Skin epidermis (tissue), 12 donors: Measurements from ENCODE around the gene ZNF275.
"Not testable (repeated sequence)": the region's sequence is repeated elsewhere in the genome, so short reads cannot be mapped to it uniquely, and the experiment has no call there.

Source experiments
- H3K27ac ChIP-seq, 21 experiments: fragments of 200-600 bp; sonication (generic) in 11 of 21; one replicate each; pipeline ENCODE4 v1.5.0; 2020; ENCODE audit warnings: mild to moderate bottlenecking in 3 of 21, inconsistent platforms in 2 of 21, moderate library complexity in 2 of 21
- H3K4me3 ChIP-seq, 7 experiments: fragments of 200-600 bp; sonication (generic) in 2 of 7; one replicate each; pipeline ENCODE4 v1.5.0; 2020; ENCODE audit warnings: inconsistent platforms in 2 of 7, mild to moderate bottlenecking in 2 of 7, moderate library complexity in 1 of 7

ZNF275 gene

GRCh38 chrX:153382563-153383482, 48.9 kb downstream of the ZNF275 start:
- no peak overlapping the region for H3K27ac ChIP-seq
- H3K4me3 ChIP-seq, result no peak overlapping the region

- Histone ChIP-seq H3K4me3 (no peak overlapping the region), H3K27ac (no peak overlapping the region)
Measured at GRCh38 chrX:153384390-153384789, 50.4 kb downstream of the ZNF275 start.

- not testable (repeated sequence) for H3K27ac ChIP-seq, H3K4me3 ChIP-seq
Measured at GRCh38 chrX:153384973-153385372, 51.0 kb downstream of the ZNF275 start.

DNA sequence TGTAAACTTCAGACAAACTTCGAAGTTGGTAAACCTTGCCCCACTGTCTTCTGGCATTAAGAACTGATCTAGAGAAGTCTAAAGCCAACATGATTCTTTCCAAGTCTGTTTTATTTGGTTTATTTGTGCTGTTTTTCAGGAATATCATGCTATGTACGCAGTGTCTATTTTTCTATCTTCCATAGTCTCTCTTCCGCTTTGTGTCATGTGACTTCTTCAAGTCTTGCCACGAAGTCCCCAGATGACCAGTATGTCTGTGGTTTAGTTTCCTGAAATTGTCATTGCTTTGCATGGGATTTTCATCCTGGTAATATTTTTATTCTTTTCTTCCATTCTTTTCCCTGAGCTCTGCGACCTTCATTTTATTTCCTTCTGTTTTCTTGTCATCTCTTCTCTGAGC, 52.1 kb downstream of the ZNF275 start:
- H3K27ac ChIP-seq, result no peak overlapping the region
- no peak overlapping the region for H3K4me3 ChIP-seq

- no peak overlapping the region for H3K27ac ChIP-seq
- no peak overlapping the region for H3K4me3 ChIP-seq
Measured at GRCh38 chrX:153387345-153387744, 53.4 kb downstream of the ZNF275 start.

DNA sequence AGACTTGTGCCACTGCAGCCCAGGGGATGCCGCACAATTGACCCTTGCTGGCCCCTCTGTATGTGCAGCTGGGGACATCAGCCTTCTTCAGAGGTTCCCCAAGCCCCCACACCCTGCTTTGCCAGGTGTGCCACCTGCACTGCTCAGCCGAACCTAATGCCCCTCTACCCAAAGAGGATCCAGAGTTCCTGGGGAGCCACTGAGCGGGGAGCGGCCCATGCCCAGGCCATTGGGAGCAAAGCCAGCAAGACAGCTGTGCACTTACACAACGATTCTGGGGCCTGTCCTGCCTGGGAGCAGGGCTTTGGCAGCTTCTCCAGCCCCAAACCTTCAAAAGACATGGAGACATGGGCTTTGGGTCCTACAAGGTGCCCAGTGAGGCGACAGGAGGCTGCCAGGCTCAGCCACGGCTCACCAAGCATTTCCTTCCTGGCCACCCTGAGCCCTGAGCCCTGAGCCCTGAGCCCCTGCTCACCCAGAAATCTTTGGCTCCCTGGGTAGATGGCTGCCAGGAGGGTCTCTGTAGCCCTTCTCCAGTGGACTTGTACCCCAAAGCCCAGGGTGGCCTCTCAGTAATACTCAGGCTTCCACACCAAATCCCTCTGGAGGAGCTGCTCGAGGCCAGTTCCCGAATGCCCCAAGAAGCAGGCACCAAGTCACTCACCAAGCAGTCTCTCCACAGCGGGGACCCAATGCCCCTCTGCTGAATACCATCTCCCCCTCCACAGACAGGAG, 54.2 kb downstream of the ZNF275 start:
- Histone ChIP-seq H3K27ac (no peak overlapping the region), H3K4me3 (no peak overlapping the region)

DNA sequence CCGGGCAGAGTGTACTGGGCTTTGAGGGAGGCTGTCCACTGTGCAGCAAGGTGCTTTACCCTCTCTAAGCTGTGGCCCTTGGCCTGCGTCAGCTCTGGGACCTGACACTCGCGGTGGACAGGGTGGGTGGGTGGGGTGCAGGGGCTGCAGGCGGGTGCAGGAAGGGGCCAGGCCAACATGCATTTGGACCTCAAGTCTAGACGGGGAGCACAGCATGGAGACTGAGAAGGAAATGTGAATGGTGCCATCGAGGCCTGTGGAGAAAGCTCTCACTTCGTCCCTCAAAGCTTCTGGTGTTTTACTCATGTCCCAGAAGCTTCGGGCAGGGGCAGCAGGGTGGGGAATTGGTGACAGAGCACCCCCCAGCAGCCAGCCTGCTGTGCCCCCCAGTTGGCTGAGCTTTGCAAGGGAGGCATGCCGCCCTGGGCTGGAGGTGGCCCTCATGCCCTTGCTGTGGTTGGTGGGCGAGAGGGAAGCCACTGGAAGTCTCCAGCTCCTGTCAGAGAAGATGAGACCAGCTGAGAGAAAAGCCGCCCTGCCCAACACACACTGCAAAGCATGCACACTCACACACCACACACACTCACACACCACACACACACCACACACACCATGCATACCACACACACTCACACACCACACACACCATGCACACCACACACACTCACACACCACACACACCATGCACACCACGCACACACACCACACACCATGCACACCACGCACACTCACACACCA, 54.9 kb downstream of the ZNF275 start:
- Histone ChIP-seq H3K4me3 (no peak overlapping the region), H3K27ac (no peak overlapping the region)

DNA sequence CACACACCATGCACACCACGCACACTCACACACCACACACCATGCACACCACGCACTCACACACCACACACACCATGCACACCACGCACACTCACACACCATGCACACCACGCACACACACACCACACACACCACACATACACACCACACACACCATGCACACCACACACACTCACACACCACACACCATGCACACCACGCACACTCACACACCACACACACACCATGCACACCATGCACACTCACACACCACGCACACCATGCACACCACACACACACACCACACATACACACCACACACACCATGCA, 55.5 kb downstream of the ZNF275 start:
- not testable (repeated sequence) for H3K27ac ChIP-seq, H3K4me3 ChIP-seq

GRCh38 chrX:153392642-153393321, 58.8 kb downstream of the ZNF275 start:
- no peak overlapping the region for H3K4me3 ChIP-seq

DNA sequence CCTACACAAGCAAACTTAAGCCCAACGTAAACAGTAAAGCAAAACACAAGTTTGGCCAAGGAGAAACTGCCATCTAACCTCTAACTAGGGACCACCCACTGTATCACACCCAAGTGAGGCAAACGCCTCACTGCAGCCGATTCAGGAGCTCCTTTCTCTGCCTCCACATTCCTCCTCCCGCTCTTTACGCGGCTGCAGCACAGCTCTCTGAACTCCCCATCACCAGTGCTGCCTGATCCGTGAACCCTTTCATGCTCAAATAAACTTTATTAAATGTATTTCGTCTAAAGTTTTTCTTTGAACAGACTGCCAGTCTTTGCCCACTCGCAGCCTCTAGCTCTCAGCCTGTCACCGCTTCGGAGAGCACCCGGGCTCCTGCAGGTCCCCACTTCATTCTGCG, 60.7 kb downstream of the ZNF275 start:
- H3K27ac ChIP-seq, result no peak overlapping the region

More at GRCh38 chrX:153392642-153393321, 58.8 kb downstream of the ZNF275 start:
- H3K27ac ChIP-seq, result no peak overlapping the region

DNA sequence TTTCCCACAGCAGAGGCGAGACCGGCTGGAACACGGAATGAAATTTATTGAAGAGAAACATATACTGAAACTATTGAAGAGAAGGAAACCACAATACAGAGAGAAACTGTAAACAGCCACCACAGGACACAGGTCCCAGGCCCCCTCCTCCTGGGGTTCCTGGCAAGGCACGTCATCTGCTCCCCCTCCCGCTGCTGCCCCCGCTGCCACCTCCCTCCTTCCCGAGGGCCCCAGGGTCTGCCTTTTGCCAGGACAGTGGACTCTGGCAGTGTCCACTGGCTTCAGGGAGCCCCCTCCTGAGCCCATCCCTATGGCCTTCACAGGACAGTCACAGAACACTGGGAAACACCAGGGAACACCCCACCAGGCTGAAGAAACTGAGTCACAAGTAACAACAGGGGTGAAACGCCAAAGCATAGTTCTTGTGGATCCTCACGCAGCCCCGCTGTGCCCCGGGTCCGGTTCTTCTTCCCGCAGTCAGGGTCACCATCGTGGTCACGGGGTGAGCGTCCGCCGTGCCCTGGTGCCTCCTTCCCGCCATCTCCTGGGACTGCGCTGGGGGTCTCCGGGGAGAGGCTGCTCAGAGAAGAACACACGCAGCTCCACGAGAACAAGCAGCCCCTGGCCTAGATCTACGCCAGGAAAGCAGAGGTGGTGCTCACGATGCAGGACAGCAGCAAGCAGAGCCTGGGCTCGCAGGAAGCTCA, 61.8 kb downstream of the ZNF275 start:
- Histone ChIP-seq H3K4me3 (no peak overlapping the region), H3K27ac (no peak overlapping the region)

More for the DNA sequence above, 60.7 kb downstream of the ZNF275 start:
- H3K4me3 ChIP-seq, result no peak overlapping the region

- no peak overlapping the region for H3K4me3 ChIP-seq
- H3K27ac ChIP-seq, result no peak overlapping the region
Measured at GRCh38 chrX:153396320-153397195, 62.6 kb downstream of the ZNF275 start.

DNA sequence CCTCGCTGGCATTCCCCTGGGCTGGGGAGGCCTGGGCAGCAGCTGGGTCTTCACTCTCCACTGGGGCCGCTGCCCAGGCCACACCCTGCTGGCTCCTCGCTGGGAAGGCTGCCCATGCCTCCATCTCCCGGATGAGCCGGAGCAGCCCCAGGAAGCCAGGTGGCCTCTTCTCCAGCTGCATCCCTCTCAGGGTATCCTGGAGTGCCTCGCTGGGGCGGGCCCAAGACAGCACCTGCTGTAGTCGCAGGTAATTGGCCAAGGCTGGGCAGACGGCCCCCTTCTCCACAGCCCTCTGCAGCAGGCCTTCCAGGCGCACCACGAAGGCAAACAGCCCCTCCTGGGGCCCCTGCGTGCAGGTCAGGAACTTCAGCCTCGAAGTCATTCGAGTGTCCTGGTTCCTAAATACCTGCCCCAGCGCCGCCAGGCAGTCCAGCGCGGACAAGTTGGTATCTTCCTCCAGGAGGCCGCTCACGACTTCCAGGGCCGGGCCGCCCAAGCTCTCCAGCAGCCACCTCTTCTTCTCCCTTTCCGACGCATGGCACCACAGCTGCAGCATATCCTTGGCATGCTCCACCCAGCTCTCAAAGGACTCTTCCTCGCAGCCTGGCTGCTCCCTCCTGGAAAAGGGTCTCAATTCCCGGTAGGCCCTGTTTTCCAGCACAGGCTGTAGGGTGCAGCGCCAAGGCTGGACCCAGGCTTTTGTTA, 63.5 kb downstream of the ZNF275 start:
- Histone ChIP-seq H3K27ac (no peak overlapping the region), H3K4me3 (no peak overlapping the region)

GRCh38 chrX:153398275-153398960, 64.5 kb downstream of the ZNF275 start:
- H3K27ac ChIP-seq, result no peak overlapping the region
- H3K4me3 ChIP-seq, result no peak overlapping the region

- Histone ChIP-seq H3K27ac (no peak overlapping the region), H3K4me3 (no peak overlapping the region)
Measured at GRCh38 chrX:153400146-153401132, 66.5 kb downstream of the ZNF275 start.

- Histone ChIP-seq H3K4me3 (no peak within 1 kb of the TSS), H3K27ac (no peak within 1 kb of the TSS)
Measured at GRCh38 chrX:153401133-153401764, 67.3 kb downstream of the ZNF275 start, which contains the start of gene PNMA6E. PNMA6E (minus strand) TSS chrX:153401350; CDS start chrX:153398849, 2,501 bp downstream.
